DOHH2 (cell line): ENCODE data around the gene UBXN2A.

Experiments used
- H3F3A ChIP-seq: fragments of 200-600 bp; sonication (generic), shearing (Covaris generic); 2 replicates; pipeline ENCODE4 v1.6.0; 2016; ENCODE audit warnings: antibody characterized with exemption, mild to moderate bottlenecking; ENCODE audit not compliant: control insufficient read depth, insufficient read depth
- H3K27ac ChIP-seq: fragments of 200-600 bp; sonication (generic); 2 replicates; pipeline ENCODE4 v1.5.1; 2014; ENCODE audit warnings: low read depth, mild to moderate bottlenecking, low read length, moderate library complexity
- H3K27me3 ChIP-seq: fragments of 200-600 bp; sonication (generic); 2 replicates; pipeline ENCODE4 v1.6.1; 2014; ENCODE audit warnings: mild to moderate bottlenecking, low read length, mixed read lengths; ENCODE audit not compliant: control insufficient read depth
- H3K36me3 ChIP-seq: fragments of 200-600 bp; sonication (generic); 2 replicates; pipeline ENCODE4 v1.6.1; 2014; ENCODE audit warnings: mild to moderate bottlenecking, low read length, moderate library complexity, mixed read lengths; ENCODE audit not compliant: control insufficient read depth
- H3K4me1 ChIP-seq: fragments of 200-600 bp; sonication (generic); 2 replicates; pipeline ENCODE4 v1.6.1; 2014; ENCODE audit warnings: mild to moderate bottlenecking, low read length, mixed read lengths; ENCODE audit not compliant: control insufficient read depth
- H3K4me2 ChIP-seq: fragments of 200-600 bp; sonication (generic); 2 replicates; pipeline ENCODE4 v1.6.0; 2014; ENCODE audit warnings: mild to moderate bottlenecking, low read length, moderate library complexity
- H3K4me3 ChIP-seq: fragments of 200-600 bp; sonication (generic); 2 replicates; pipeline ENCODE4 v1.5.1; 2014; ENCODE audit warnings: mild to moderate bottlenecking, low read length, mixed read lengths
- H3K79me2 ChIP-seq: fragments of 200-600 bp; sonication (generic); 2 replicates; pipeline ENCODE4 v1.6.1; 2014; ENCODE audit warnings: mild to moderate bottlenecking, low read length, mixed read lengths; ENCODE audit not compliant: control insufficient read depth
- H3K9me2 ChIP-seq: fragments of 200-600 bp; sonication (generic); replicated peaks from 2 replicates; pipeline ENCODE4 v1.6.1; 2014; ENCODE audit warnings: mild to moderate bottlenecking, low read length, mixed read lengths; ENCODE audit not compliant: control insufficient read depth
- H3K9me3 ChIP-seq: fragments of 200-600 bp; sonication (generic); 2 replicates; pipeline ENCODE4 v1.6.1; 2014; ENCODE audit warnings: antibody characterized with exemption, low read length, mixed read lengths; ENCODE audit not compliant: control insufficient read depth, insufficient read depth
- H4K20me1 ChIP-seq: fragments of 200-600 bp; sonication (generic); 2 replicates; pipeline ENCODE4 v1.6.0; 2014; ENCODE audit warnings: low read depth, mild to moderate bottlenecking, antibody characterized with exemption, low read length, moderate library complexity; ENCODE audit not compliant: control insufficient read depth, insufficient read depth
- CTCF ChIP-seq: fragments of 200-600 bp; sonication (generic); IDR thresholded peaks from one replicate; pipeline ENCODE4 v1.5.1; 2014; ENCODE audit warnings: antibody characterized with exemption, mild to moderate bottlenecking, low read depth, low read length; ENCODE audit not compliant: poor library complexity, severe bottlenecking
- EZH2phosphoT487 ChIP-seq: fragments of 200-600 bp; sonication (generic); IDR thresholded peaks from 2 replicates; pipeline ENCODE4 v1.6.1; 2017; ENCODE audit warnings: borderline replicate concordance, mild to moderate bottlenecking, antibody characterized with exemption, low read length, moderate library complexity, mixed read lengths

Gene UBXN2A

GRCh38 chr2:23943666-23944065 lies 3.4 kb downstream of the UBXN2A start:
- no peak for TF ChIP-seq CTCF
- no peak for TF ChIP-seq EZH2phosphoT487
- no peaks in the 10 kb centered on the region for H4K20me1 ChIP-seq
- H3K9me2 ChIP-seq: no peaks in the 10 kb centered on the region
- peaks cover 9% of the 10 kb centered on the region; the same call in 1 of the 2 replicates for H3F3A ChIP-seq
- no peaks in the 10 kb centered on the region for H3K9me3 ChIP-seq
- H3K4me1 ChIP-seq: peaks cover 28% of the 10 kb centered on the region
- no peak overlapping the region for H3K4me2 ChIP-seq
- peaks cover 67% of the 10 kb centered on the region for H3K79me2 ChIP-seq
- no peaks in the 10 kb centered on the region for H3K27me3 ChIP-seq
- H3K4me3 ChIP-seq: no peak overlapping the region
- H3K36me3 ChIP-seq: no peaks in the 10 kb centered on the region; the same call in 1 of the 2 replicates
- no peak overlapping the region for H3K27ac ChIP-seq

DNA sequence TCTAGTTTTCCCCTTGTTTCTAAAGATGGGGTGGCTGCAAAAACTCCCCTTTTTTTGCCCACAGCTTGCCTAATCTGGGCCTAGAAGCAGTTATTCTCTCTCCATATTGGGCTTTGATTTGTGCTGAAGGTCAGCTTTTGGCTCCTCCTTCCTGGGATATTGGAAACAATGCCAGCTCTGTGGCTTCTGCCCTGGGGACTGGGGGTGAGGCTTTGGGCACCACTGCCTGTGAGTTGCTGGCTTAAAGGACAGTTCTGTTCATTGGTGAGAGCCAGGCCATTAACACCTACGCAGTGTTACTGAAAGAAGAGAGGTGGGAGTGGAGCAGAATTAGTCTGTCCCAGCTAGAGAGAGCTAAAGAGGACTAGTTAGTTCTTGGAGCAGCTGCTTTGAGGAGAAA lies 4.3 kb downstream of the UBXN2A start:
- Histone ChIP-seq H3K36me3 (no peaks in the 10 kb centered on the region; the same call in 1 of the 2 replicates), H3K4me2 (no peak overlapping the region), H3K79me2 (peaks cover 68% of the 10 kb centered on the region), H3K27ac (no peak overlapping the region), H3K9me2 (no peaks in the 10 kb centered on the region), H3F3A (0 out of 2 replicates have a peak, but pooled peaks cover 2% of the 10 kb centered on the region), H4K20me1 (no peaks in the 10 kb centered on the region), H3K4me1 (peaks cover 20% of the 10 kb centered on the region), H3K27me3 (no peaks in the 10 kb centered on the region), H3K4me3 (no peak overlapping the region), H3K9me3 (no peaks in the 10 kb centered on the region)
- TF ChIP-seq EZH2phosphoT487 (no peak), CTCF (no peak)

- no peak for TF ChIP-seq CTCF
- TF ChIP-seq EZH2phosphoT487: no peak
- H3K4me2 ChIP-seq: no peak overlapping the region
Measured at GRCh38 chr2:23944976-23945375, 4.7 kb downstream of the UBXN2A start.

More at GRCh38 chr2:23944976-23945375, 4.7 kb downstream of the UBXN2A start:
- Histone ChIP-seq H3K9me3 (no peaks in the 10 kb centered on the region), H3K36me3 (no peaks in the 10 kb centered on the region; the same call in 1 of the 2 replicates), H4K20me1 (no peaks in the 10 kb centered on the region), H3K27me3 (no peaks in the 10 kb centered on the region), H3K4me1 (peaks cover 18% of the 10 kb centered on the region), H3F3A (0 out of 2 replicates have a peak, but pooled peaks cover 2% of the 10 kb centered on the region), H3K9me2 (no peaks in the 10 kb centered on the region), H3K79me2 (peaks cover 68% of the 10 kb centered on the region), H3K27ac (no peak overlapping the region), H3K4me3 (no peak overlapping the region)
